ENCODE results near the gene WDFY3.

WDFY3 gene

GRCh38 chr4:84895283-84895682, 71.2 kb downstream of the WDFY3 start:
- TF ChIP-seq CTCF (IDR thresholded peaks at IDR 0.05; ENCODE audit: low read depth, low read length, missing control alignments), result no peak
- in situ Hi-C loops (cut with HindIII; ENCODE audit: low sequenced_read_pairs), result no loop called here
- H3K4me3 ChIP-seq (ENCODE audit: low read depth, low read length), result no peak overlapping the region
- no peak for DNase-seq (ENCODE audit: low read depth)

GRCh38 chr4:84894621-84895020, 71.9 kb downstream of the WDFY3 start:
- DNase-seq (ENCODE audit: low read depth), result no peak
- no peak for TF ChIP-seq CTCF (IDR thresholded peaks at IDR 0.05; ENCODE audit: low read depth, low read length, missing control alignments)
- in situ Hi-C loops (cut with HindIII; ENCODE audit: low sequenced_read_pairs), result no loop called here
- no peak overlapping the region for H3K4me3 ChIP-seq (ENCODE audit: low read depth, low read length)

- TF ChIP-seq CTCF (IDR thresholded peaks at IDR 0.05; ENCODE audit: low read depth, low read length, missing control alignments), result no peak
- in situ Hi-C loops (cut with HindIII; ENCODE audit: low sequenced_read_pairs), result no loop called here
These were observed 73.5 kb downstream of the WDFY3 start for GRCh38 chr4:84892950-84893349.

GRCh38 chr4:84887824-84888223, 78.7 kb downstream of the WDFY3 start:
- no peak for TF ChIP-seq CTCF (IDR thresholded peaks at IDR 0.05; ENCODE audit: low read depth, low read length, missing control alignments)
- in situ Hi-C loops (cut with HindIII; ENCODE audit: low sequenced_read_pairs), result no loop called here
- H3K4me3 ChIP-seq (ENCODE audit: low read depth, low read length), result no peak overlapping the region
- DNase-seq (ENCODE audit: low read depth), result no peak

More at GRCh38 chr4:84892950-84893349, 73.5 kb downstream of the WDFY3 start:
- H3K4me3 ChIP-seq (ENCODE audit: low read depth, low read length), result no peak overlapping the region
- no peak for DNase-seq (ENCODE audit: low read depth)

GRCh38 chr4:84879651-84880200, 86.8 kb downstream of the WDFY3 start:
- in situ Hi-C loops (cut with HindIII; ENCODE audit: low sequenced_read_pairs), result no loop called here
- no peak overlapping the region for H3K4me3 ChIP-seq (ENCODE audit: low read depth, low read length)
- no peak for TF ChIP-seq CTCF (IDR thresholded peaks at IDR 0.05; ENCODE audit: low read depth, low read length, missing control alignments)
- DNase-seq (ENCODE audit: low read depth), result peak; percentile 46

GRCh38 chr4:84878546-84878945, 87.9 kb downstream of the WDFY3 start:
- no peak overlapping the region for H3K4me3 ChIP-seq (ENCODE audit: low read depth, low read length)
- no peak for TF ChIP-seq CTCF (IDR thresholded peaks at IDR 0.05; ENCODE audit: low read depth, low read length, missing control alignments)
- no peak for DNase-seq (ENCODE audit: low read depth)
- in situ Hi-C loops (cut with HindIII; ENCODE audit: low sequenced_read_pairs), result no loop called here
